ENCODE results near the gene RBM20. TPM values are rescaled to one million over a fixed set of nuclear protein-coding genes. Genes with fewer than 3 reads are reported as not detected.

RBM20 gene
- total and polyA plus RNA-seq, 2 of the 4 experiments (the other 2 are of a cell fraction): under 0.01 to 0.15 TPM

GRCh38 chr10:110771486-110771885 lies 127.3 kb downstream of the RBM20 start:
- H2AK5ac ChIP-seq (ENCODE audit: low read depth, low read length): no peak overlapping the region
- no peak overlapping the region for H4K5ac ChIP-seq (ENCODE audit: low read depth, low read length)
- TF ChIP-seq RAD21 (IDR thresholded peaks at IDR 0.05; ENCODE audit: low read length): no peak
- TF ChIP-seq BHLHE40 (IDR thresholded peaks at IDR 0.05; ENCODE audit: low read depth, low read length): no peak
- no peak for TF ChIP-seq MAZ (IDR thresholded peaks at IDR 0.05; ENCODE audit: borderline replicate concordance, low read depth, low read length)
- no peak for TF ChIP-seq USF2 (IDR thresholded peaks at IDR 0.05; ENCODE audit: low read depth, low read length)
- no peak for TF ChIP-seq FOS (IDR thresholded peaks at IDR 0.05; ENCODE audit: low read depth, low read length)
- no peak for TF ChIP-seq MAFK (IDR thresholded peaks at IDR 0.05; ENCODE audit: low read depth, low read length)
- TF ChIP-seq ELK1 (IDR thresholded peaks at IDR 0.05; ENCODE audit: borderline replicate concordance, low read depth, low read length): no peak
- no peak for TF ChIP-seq CTCF (conservative IDR thresholded peaks at IDR 0.05; ENCODE audit: low read depth, low read length)
- TF ChIP-seq MXI1 (IDR thresholded peaks at IDR 0.05; ENCODE audit: borderline replicate concordance, low read depth, low read length): no peak
- no peaks in the 10 kb centered on the region for H3K4me1 ChIP-seq (ENCODE audit: control insufficient read depth, insufficient read depth, low read length)
- H2BK120ac ChIP-seq (ENCODE audit: low read depth, low read length): no peak overlapping the region
- dilution Hi-C loops (cut with HindIII; ENCODE audit: low sequenced_read_pairs, unreplicated experiment): no loop called here
- no peak overlapping the region for H3K4me2 ChIP-seq (ENCODE audit: low read depth, low read length)
- no peak overlapping the region for H4K91ac ChIP-seq (ENCODE audit: insufficient read depth, low read depth, low read length)
- WGBS, 2 experiments (ENCODE audit: extremely low coverage in 2 of 2, insufficient read length in 1 of 2): 100% methylated on average over 1 of the region's 1 CpG; no CpG with 5 or more reads in 1 of the 2 experiments
- H3K56ac ChIP-seq (ENCODE audit: extremely low read depth, insufficient read depth, low read length): no peak overlapping the region
- BruUV-seq (replicated peaks): no TSS peak
- no peak overlapping the region for H3K4ac ChIP-seq (ENCODE audit: low read depth, low read length)
- no peak overlapping the region for H2BK15ac ChIP-seq (ENCODE audit: low read depth, low read length)
- DNase-seq (no peak), ATAC-seq (ENCODE audit: low read depth) (no peak)
- H3K79me1 ChIP-seq (ENCODE audit: low read depth in 1 of 2, low read length in 2 of 2): no peaks in the 10 kb centered on the region
- no peak overlapping the region for H2AFZ ChIP-seq (replicated peaks; ENCODE audit: low read length, poor library complexity)
- no peak overlapping the region for H3K27ac ChIP-seq (ENCODE audit: insufficient read depth, low read length)
- no peaks in the 10 kb centered on the region for H3K9me1 ChIP-seq (ENCODE audit: insufficient read depth, low read length)
- intact Hi-C loops (cut with micrococcal nuclease): no loop called here
- H2AK9ac ChIP-seq (replicated peaks; ENCODE audit: low read depth, low read length, poor library complexity): no peak overlapping the region
- no peak overlapping the region for H3K9ac ChIP-seq (ENCODE audit: low read depth, low read length)
- no peak overlapping the region for H3K4me3 ChIP-seq (ENCODE audit: insufficient read depth, low read depth, low read length)
- no peak overlapping the region for H4K8ac ChIP-seq (ENCODE audit: low read depth in 2 of 2, low read length in 2 of 2)
- no peaks in the 10 kb centered on the region for H4K20me1 ChIP-seq (ENCODE audit: insufficient read depth, low read length)
- in situ Hi-C loops (cut with MboI; ENCODE audit: low sequenced_read_pairs): no loop called here
- H3K23ac ChIP-seq (ENCODE audit: low read depth, low read length): no peak overlapping the region
- H3K9me3 ChIP-seq (ENCODE audit: control insufficient read depth, insufficient read depth, low read length): no peaks in the 10 kb centered on the region
- H3K27me3 ChIP-seq (ENCODE audit: control insufficient read depth, insufficient read depth, low read length): peaks cover 3% of the 10 kb centered on the region
- H2BK20ac ChIP-seq (ENCODE audit: low read depth, low read length): no peak overlapping the region
- H2BK5ac ChIP-seq (ENCODE audit: low read depth, low read length, poor library complexity, severe bottlenecking): no peak overlapping the region
- no peaks in the 10 kb centered on the region for H3K36me3 ChIP-seq (ENCODE audit: control insufficient read depth, insufficient read depth, low read length)
- ChIA-PET CTCF (no interaction called here), POLR2A (ENCODE audit: unreplicated experiment) (no interaction called here)
- no peak overlapping the region for H3K18ac ChIP-seq (ENCODE audit: low read depth, low read length)
- no peak overlapping the region for H3K14ac ChIP-seq (replicated peaks; ENCODE audit: low read depth, low read length)
